GM13976 (cell line): ENCODE data around the gene C1QTNF9B.
"Not testable (repeated sequence)": the region's sequence is repeated elsewhere in the genome, so short reads cannot be mapped to it uniquely, and the experiment has no call there.

ENCODE experiments used
- DNase-seq: peaks from one replicate; pipeline ENCODE4 v3.0.0; 2012; ENCODE audit warnings: low spot score
- in situ Hi-C: fragments of 300-500 bp; cut with MboI; formaldehyde crosslinking; loops from one replicate; pipeline ENCODE4 v1.12.0; 2022; ENCODE audit warnings: low sequenced_read_pairs, mixed read lengths, inconsistent platforms; ENCODE audit not compliant: unreplicated experiment
- TF ChIP-seq, protein P1 (sequence below): IDR thresholded peaks from 2 replicates; pipeline ENCODE4 v1.5.1; 2012; ENCODE audit warnings: borderline replicate concordance, mild to moderate bottlenecking; ENCODE audit not compliant: insufficient read depth; ENCODE audit errors: extremely low read depth, missing control alignments, control extremely low read depth

Gene C1QTNF9B

GRCh38 chr13:23883255-23883654 lies 14.0 kb downstream of the C1QTNF9B start:
- TF ChIP-seq, protein P1, sequence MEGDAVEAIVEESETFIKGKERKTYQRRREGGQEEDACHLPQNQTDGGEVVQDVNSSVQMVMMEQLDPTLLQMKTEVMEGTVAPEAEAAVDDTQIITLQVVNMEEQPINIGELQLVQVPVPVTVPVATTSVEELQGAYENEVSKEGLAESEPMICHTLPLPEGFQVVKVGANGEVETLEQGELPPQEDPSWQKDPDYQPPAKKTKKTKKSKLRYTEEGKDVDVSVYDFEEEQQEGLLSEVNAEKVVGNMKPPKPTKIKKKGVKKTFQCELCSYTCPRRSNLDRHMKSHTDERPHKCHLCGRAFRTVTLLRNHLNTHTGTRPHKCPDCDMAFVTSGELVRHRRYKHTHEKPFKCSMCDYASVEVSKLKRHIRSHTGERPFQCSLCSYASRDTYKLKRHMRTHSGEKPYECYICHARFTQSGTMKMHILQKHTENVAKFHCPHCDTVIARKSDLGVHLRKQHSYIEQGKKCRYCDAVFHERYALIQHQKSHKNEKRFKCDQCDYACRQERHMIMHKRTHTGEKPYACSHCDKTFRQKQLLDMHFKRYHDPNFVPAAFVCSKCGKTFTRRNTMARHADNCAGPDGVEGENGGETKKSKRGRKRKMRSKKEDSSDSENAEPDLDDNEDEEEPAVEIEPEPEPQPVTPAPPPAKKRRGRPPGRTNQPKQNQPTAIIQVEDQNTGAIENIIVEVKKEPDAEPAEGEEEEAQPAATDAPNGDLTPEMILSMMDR, result no peak
- in situ Hi-C loops, result loop anchor here (25.0 kb wide), 1 partner anchor 421 kb away; no protein-coding TSS in a partner anchor
- no peak for DNase-seq

DNA sequence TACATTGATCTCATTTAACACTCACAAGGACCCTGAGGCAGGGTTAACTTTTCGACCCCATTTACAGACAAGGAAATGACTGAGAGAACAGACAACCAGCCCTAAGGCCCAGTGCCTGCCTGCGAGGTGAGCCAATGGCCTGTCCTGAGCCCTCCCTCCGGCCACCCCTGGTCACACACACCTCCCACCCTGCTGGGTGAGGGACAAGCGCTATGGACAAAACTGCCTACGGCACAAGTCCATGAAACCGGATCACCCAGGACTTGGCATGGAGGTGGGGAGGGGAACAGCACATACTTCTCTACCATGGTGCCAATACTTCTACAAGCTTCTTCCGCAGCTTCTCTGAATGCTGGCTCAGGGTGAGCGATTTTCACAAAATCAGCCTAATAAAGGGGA lies 15.9 kb downstream of the C1QTNF9B start:
- in situ Hi-C loops, result loop anchor here (25.0 kb wide), 1 partner anchor 419 kb away; no protein-coding TSS in a partner anchor
- DNase-seq, result not testable (repeated sequence)

DNA sequence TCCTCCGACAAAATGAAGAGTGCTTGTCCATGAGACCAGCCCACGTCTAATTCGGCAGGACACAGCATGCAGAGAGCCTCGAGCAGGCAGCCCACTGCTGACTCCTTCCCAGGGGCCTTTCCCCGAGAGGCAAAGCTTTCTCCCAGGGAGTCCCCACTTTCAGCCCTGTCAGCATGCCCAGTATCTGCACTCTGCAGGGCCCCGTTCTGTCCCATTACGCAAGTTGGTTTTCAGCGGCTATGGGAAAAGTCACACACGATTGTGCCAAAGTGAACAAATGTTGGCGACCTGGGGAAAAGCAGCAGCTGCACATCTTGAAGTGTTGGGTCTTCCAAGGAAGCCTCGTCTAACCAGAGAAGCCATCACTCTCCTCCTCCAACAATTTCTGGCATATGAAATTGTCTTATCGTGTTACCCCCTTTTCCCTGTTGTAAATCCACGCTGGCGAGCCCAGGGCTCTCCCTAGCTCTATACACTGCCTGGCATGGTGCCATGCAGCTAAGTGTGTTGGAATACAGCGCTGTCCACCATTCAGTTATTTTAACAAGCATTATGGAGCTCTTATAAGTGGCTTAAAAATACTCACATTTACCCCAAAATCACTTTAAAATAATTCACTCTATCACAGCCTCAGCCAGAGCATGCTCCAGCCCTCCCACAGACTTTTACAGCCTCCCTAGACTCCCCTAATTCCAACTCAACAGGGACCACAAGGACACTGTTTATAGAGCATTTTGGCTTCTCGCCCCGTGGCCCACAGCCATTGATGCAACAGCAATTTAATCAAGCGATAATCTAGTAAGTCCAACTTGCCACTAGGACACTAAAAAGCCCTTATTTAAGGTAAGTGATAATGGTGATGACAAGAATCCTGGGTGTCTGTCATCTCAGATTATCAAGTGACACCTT lies 16.6 kb downstream of the C1QTNF9B start:
- in situ Hi-C loops, result loop anchor here (25.0 kb wide), 1 partner anchor 418 kb away; no protein-coding TSS in a partner anchor
- DNase-seq, result not testable (repeated sequence)

GRCh38 chr13:23877286-23877685 lies 20.0 kb downstream of the C1QTNF9B start:
- no peak for DNase-seq
- in situ Hi-C loops, result loop anchor here (25.0 kb wide), 1 partner anchor 415 kb away; no protein-coding TSS in a partner anchor
- TF ChIP-seq, protein P1, result no peak

DNA sequence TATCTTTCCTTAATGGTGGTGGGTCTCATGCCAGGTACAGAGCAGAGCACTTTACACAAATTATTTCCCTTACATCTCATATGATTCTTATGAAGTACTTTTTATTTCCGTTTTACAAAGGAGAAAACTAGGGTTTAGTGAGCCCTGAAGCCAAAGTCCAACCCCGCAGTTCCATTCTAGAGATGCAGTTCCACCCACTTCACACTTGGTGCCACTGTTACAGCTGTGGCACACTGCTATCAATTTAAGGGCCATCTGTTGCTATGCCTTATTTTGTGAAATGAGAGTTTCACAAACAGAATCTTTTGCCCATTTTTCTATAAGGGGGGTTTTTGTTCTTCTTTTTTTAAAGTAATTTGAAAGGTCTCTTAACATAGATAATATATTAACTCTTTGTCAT lies 21.0 kb downstream of the C1QTNF9B start:
- in situ Hi-C loops, result loop anchor here (25.0 kb wide), 1 partner anchor 414 kb away; no protein-coding TSS in a partner anchor
- no peak for DNase-seq
- TF ChIP-seq, protein P1, result peak; percentile 18

DNA sequence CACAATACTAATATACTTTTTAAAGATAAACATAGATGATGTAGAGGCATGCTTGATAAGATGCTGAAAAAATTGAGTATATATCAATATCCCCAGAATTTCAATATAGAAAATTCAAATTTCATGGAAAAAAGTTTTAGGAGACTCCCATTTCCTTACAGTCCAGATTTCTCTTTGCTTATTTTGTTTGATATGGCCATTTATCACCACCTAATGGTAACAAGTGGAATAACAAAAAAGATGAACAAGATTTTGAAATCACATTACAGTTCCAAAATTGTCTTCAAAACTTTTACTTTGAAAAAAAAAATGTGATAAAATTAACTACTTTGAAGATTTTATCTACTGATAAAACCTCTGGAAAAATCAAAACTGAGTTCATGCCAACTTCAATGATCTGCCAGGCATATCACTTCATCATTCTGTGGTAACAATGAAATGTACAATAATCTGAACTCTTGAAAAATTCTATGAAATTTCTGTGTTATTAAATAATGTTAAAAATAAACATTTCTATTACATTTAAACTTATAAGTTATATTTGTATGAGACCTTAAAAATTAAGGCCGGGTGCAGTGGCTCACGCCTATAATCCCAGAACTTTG lies 25.6 kb downstream of the C1QTNF9B start:
- DNase-seq, result peak; percentile 38
- in situ Hi-C loops, result no loop called here
- TF ChIP-seq, protein P1, result peak; percentile 13

DNA sequence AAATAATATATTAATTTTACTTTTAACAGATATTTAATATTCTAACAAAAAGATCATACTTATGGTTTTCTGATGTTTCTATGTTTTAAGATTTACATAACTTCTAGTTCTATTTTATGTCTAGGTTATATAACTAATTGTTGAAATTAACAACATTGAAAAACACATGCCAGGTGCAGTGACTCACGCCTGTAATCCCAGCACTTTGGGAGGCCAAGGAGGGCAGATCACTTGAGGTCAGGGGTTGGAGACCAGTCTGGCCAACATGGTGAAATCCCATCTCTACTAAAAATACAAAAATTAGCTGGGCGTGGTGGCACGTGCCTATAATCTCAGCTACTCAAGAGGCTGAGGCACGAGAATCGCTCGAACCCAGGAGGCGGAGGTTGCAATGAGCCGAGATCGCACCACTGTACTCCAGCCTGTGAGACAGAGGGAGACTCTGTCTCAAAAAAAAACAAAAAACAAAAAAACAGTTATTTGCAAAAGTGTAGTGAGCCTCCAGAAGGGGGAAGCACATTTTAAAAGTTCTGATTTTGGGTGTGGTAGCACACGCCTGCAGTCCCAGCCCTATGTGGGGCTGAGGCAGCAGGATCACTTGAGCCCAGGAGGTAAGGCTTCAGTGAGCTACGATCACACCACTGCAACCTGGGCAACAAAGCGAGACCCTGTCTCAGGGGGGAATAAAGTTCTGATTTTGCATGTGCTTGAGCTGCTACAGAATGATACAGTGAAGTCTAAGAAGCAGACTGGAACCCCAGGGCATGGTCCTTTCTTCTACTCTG lies 26.8 kb downstream of the C1QTNF9B start:
- no peak for DNase-seq
- TF ChIP-seq, protein P1, result peak; percentile 2
- in situ Hi-C loops, result no loop called here
